ENCODE results near the gene PRMT9. TPM values are rescaled to one million over a fixed set of nuclear protein-coding genes. Genes with fewer than 3 reads are reported as not detected.

PRMT9 gene
- total RNA-seq, 2 donors from 2014 or later = 6.5 to 11.8 TPM

DNA sequence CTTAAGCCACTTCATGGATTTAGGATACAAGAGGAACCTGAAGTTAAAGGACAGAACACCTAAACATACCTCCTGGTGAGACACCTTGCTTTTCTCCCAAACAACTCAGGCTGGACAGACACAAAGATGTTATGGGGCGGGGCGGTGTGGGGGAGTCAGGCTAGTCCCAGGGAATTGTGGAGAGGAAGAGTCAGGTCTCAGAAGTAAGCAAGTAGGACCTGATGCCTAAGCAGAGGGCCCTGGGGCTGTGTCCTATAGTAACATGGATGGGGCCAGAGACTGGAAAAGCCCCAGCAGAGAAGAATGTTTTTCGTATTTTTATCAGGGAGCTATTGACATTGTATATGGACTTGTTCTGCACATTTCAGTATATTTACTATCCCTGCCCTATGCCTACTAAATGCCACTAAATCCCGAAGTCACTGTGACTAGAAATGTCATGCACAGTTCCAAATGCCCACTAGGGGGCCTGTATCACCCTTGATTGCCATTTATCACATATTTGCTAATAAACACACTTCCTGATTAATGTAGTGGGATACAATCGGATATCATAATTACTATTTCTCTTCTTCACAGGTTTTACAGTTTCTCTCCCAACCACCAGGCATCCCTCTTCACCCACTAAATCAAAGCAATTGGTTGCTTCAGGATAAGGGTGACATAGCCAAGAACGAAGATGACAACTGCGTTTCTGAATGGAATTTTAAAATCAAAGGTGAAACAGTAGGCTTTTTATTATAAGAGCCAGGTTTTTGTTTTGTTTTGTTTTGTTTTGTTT is 24.1 kb upstream of the PRMT9 start:
- no peak overlapping the region for H3K4me3 Mint-ChIP-seq
- peak in 1 of 2 donors; percentile 65 for ATAC-seq
- H3K27me3 Mint-ChIP-seq = no peaks in the 10 kb centered on the region
- H3K9me3 Mint-ChIP-seq = no peaks in the 10 kb centered on the region
- H3K27ac Mint-ChIP-seq = no peak overlapping the region
- no peak for DNase-seq (ENCODE audit: low spot score)
- peaks cover 0 to 6% of the 10 kb centered on the region in 2 donors for H3K4me1 Mint-ChIP-seq (ENCODE audit: low read depth in 2 of 2)
- no peaks in the 10 kb centered on the region for H3K36me3 Mint-ChIP-seq

DNA sequence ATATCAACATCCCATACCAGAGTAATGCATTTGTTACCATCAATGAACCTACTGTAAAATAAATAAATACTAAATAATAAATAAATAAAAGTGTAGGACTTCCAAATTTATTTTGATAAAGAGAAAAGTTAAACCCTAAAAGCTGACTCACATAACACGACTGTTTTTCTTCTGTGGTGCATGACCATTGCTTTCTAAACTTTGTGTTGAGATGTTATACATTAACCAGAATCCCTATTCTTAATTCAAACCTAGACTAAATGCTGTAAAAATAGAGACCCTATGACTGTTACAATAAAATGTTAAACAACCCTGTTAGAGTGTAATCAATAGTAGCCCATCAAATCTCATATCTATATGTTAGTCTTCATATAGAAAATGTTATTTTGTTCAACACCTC is 20.9 kb upstream of the PRMT9 start:
- no peak for ATAC-seq
- Mint-ChIP-seq H3K27ac (no peak overlapping the region), H3K4me3 (no peak overlapping the region), H3K4me1 (ENCODE audit: low read depth in 2 of 2) (peaks cover 0 to 6% of the 10 kb centered on the region in 2 donors), H3K36me3 (no peaks in the 10 kb centered on the region), H3K27me3 (no peaks in the 10 kb centered on the region), H3K9me3 (no peaks in the 10 kb centered on the region)
- DNase-seq (ENCODE audit: low spot score) = no peak

DNA sequence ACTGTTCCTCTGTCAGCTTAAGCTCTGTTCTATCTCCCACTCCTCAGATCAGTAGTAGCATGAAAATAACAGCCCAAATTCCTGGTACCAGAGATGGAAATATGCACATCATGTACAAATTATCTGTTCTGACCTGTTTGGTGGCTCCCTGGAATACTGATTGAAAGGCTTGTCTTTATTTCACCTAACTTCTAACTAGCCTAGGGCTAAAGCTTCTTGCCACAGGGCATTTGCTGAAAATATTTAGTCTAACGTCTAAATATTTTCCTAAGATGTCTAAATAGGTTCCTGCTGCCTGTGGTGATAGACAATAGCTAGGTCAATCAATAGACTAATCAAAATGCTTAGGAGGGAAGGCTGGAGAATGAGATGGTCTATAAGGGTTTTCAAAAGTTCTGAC is 12.9 kb upstream of the PRMT9 start:
- no peaks in the 10 kb centered on the region for H3K4me1 Mint-ChIP-seq (ENCODE audit: low read depth in 2 of 2)
- H3K9me3 Mint-ChIP-seq = no peaks in the 10 kb centered on the region
- H3K27me3 Mint-ChIP-seq = peaks cover 2 to 22% of the 10 kb centered on the region in 2 donors
- DNase-seq (ENCODE audit: low spot score) (no peak), ATAC-seq (no peak)
- H3K27ac Mint-ChIP-seq = no peak overlapping the region
- H3K36me3 Mint-ChIP-seq = no peaks in the 10 kb centered on the region
- H3K4me3 Mint-ChIP-seq = no peak overlapping the region

DNA sequence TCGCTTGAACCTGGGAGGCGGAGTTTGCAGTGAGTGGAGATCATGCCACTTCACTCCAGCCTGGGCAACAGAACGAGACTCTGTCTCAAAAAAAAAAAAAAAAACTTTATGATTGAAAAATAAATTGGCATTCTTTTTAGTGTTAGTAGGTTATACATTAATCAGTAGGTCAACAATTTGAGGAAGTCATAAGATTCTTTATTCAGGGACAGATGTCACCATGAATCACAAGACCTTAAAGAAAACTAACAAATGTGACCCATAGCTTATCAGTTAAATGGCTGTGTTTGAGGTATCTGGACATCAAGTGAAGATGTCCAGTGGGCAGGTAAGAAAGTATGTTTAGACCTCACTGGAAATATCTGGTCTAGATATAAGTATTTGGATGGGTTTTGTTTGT is 9.3 kb upstream of the PRMT9 start:
- Mint-ChIP-seq H3K9me3 (no peaks in the 10 kb centered on the region), H3K27ac (no peak overlapping the region), H3K27me3 (peaks cover 2 to 29% of the 10 kb centered on the region in 2 donors), H3K4me3 (no peak overlapping the region), H3K4me1 (ENCODE audit: low read depth in 2 of 2) (peaks cover 4 to 6% of the 10 kb centered on the region in 2 donors), H3K36me3 (no peaks in the 10 kb centered on the region)
- DNase-seq (ENCODE audit: low spot score) = no peak
- ATAC-seq = no peak

DNA sequence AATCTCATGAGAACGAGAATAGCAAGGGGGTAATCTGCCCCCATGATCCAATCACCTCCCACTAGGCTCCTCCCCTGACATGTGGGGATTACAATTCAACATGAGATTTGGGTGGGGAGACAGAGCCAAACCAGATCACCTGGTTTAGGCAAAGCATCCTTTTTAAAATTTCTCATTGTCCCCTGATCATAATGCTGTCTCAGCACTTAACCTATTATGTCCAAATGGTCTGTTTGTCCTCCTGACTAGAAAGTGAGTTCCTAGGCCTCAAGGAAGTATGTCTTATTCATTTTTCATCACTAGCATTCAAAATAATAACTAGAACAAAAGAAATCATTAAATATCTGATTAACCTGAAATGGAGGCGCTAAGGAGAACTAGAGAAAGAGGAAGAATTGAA is 7.9 kb upstream of the PRMT9 start:
- Mint-ChIP-seq H3K4me3 (no peak overlapping the region), H3K36me3 (no peaks in the 10 kb centered on the region), H3K27ac (no peak overlapping the region), H3K27me3 (peaks cover 2 to 21% of the 10 kb centered on the region in 2 donors), H3K9me3 (no peaks in the 10 kb centered on the region), H3K4me1 (ENCODE audit: low read depth in 2 of 2) (peaks cover 4 to 6% of the 10 kb centered on the region in 2 donors)
- ATAC-seq (no peak), DNase-seq (ENCODE audit: low spot score) (no peak)

DNA sequence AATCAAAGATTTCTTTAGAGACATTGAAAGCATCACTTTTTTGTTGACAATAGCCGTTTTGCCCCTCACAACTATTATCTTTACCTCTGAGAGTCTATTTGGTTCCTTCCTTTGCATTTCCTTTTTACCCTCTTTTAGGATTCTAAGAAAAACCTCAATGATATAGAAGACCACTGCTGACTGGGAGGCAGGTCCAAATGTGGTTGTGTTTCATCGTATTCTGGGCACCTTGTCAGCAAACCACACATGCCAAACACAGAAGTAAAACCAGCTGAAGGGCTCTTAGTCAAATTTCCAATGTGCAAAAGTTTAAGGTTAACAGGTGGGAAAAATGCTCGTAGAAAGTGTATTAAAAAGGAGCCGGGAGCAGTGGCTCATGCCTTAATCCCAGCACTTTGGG is 5.1 kb upstream of the PRMT9 start:
- Mint-ChIP-seq H3K27ac (peak overlapping the region; percentile 6 to 27), H3K27me3 (peaks cover 2 to 21% of the 10 kb centered on the region in 2 donors), H3K4me3 (peak overlapping the region; percentile 31), H3K9me3 (no peaks in the 10 kb centered on the region), H3K4me1 (ENCODE audit: low read depth in 2 of 2) (peaks cover 6 to 8% of the 10 kb centered on the region in 2 donors), H3K36me3 (no peaks in the 10 kb centered on the region)
- ATAC-seq (peak in 1 of 2 donors; percentile 50), DNase-seq (ENCODE audit: low spot score) (no peak)

DNA sequence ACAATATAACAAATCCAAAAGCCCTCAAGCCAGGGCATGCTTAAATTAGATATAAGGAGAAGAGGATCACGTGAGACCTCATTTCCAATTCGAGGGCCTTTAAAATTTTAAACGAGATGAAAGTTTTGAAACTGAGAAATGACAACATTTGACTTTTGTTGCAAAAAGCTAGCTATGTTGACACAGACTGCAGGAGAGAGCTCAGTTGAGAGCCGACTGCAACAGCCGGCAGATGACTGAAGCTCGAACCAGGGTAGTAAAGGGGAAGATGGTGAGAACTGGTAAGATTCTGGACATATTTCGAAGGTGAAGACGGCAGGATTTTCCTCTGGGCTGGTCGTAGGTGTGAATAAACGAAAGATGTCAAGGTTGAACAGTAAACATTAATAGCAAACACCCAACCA is 773 bp downstream of the PRMT9 start:
- Mint-ChIP-seq H3K36me3 (no peaks in the 10 kb centered on the region), H3K27ac (peak overlapping the region; percentile 81 to 90), H3K9me3 (no peaks in the 10 kb centered on the region), H3K4me1 (ENCODE audit: low read depth in 2 of 2) (peaks cover 19 to 20% of the 10 kb centered on the region in 2 donors), H3K27me3 (no peaks in the 10 kb centered on the region), H3K4me3 (peak overlapping the region; percentile 84)
- ATAC-seq = no peak
- DNase-seq (ENCODE audit: low spot score) = no peak

DNA sequence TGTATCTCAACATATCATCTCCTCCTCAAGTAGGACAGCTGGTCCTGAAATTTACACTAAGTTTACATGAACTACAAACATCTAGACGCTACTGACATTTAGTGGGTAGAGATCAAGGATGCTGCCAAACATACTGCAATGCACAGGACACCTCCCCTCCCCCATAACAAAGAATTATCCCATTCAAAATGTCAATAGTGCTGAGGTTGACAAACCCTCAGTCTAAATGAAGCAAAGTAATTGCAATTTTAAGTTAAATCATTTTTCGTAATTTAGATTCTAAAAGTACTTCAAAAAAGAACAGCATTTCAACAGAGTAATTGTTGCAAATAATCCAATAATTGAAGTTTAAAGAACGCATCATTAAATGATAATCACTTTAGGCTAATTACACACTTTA is 1.2 kb downstream of the PRMT9 start:
- Mint-ChIP-seq H3K4me3 (peak overlapping the region; percentile 84), H3K36me3 (no peaks in the 10 kb centered on the region), H3K9me3 (no peaks in the 10 kb centered on the region), H3K27me3 (no peaks in the 10 kb centered on the region), H3K27ac (peak overlapping the region; percentile 81 to 90), H3K4me1 (ENCODE audit: low read depth in 2 of 2) (peaks cover 19 to 20% of the 10 kb centered on the region in 2 donors)
- no peak for ATAC-seq
- DNase-seq (ENCODE audit: low spot score) = no peak

DNA sequence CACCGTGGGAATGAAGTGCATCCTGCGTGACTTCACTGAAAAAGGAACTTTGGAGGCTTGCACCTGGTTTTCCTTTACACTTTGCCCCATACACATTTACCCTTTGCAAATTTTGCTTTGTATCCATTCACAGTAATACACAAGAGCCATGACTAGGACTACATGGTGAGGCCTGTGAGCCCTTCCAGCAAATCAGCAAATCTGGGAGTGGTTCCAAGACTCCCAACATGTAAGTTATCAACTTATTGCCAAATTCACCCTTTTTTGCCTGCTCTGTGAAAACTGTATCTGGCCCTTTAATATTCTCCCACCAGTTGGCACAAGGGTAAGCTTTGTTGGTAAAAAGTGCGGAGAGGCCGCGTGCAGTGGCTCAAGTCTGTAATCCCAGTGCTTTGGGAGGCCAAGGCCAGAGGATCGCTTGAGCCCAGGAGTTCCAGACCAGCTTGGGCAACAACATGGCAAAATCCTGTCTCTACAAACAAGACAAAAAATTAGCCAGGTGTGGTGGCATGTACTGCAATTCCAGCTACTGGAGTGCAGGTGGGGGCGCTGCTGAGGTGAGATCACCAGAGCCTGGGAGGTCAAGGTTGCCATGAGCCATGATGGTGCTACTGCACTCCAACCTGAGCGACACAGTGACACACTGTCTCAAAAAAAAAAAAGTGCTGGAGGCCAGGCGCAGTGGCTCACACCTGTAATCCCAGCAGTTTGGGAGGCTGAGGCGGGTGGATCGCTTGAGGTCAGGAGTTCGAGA is 5.0 kb downstream of the PRMT9 start:
- H3K36me3 Mint-ChIP-seq = no peaks in the 10 kb centered on the region
- no peak for ATAC-seq

DNA sequence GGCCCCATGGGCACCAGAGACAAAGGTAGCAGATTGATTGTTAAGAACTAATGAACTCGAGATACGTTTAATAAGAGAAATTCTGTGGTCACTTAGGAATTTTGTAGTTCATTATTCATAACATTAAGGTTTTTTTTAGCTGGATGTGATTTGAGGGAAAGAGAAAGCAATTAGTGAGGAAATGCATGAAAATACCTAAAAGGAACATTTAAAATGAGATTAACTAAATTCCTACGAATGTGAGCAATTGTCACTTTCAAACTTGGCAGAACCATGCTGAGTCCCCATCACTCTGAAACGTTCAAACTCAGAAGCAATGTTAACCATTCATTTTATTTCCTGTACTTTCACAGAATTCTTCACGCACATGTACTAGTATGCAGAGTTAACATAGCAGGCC is 5.9 kb downstream of the PRMT9 start:
- Mint-ChIP-seq H3K36me3 (no peaks in the 10 kb centered on the region), H3K27me3 (no peaks in the 10 kb centered on the region), H3K4me3 (no peak overlapping the region), H3K9me3 (no peaks in the 10 kb centered on the region), H3K27ac (no peak overlapping the region), H3K4me1 (ENCODE audit: low read depth in 2 of 2) (peaks cover 9 to 19% of the 10 kb centered on the region in 2 donors)
- DNase-seq (ENCODE audit: low spot score) = no peak
- no peak for ATAC-seq

More for the DNA sequence above, 5.0 kb downstream of the PRMT9 start:
- DNase-seq (ENCODE audit: low spot score) = no peak
- H3K4me3 Mint-ChIP-seq = no peak overlapping the region
- H3K27me3 Mint-ChIP-seq = no peaks in the 10 kb centered on the region
- no peak overlapping the region for H3K27ac Mint-ChIP-seq
- peaks cover 14 to 20% of the 10 kb centered on the region in 2 donors for H3K4me1 Mint-ChIP-seq (ENCODE audit: low read depth in 2 of 2)
- no peaks in the 10 kb centered on the region for H3K9me3 Mint-ChIP-seq

DNA sequence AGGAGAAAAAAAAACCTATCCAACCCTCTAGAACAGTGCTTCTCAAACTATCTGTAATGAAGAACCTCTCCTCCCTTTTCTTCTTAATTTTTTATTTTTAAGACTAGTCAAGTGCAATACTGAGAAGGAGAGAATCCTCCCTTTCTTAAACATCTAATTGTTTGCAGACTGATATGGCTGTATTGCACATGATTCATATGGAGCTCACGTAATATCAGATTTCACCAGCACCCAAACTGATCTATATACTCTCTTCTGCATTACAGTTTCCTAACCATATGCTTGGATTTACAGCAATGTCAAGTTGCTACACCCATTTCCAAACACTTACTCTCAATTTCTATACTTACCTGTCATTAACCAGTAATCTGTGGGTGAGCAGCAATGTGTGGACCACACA is 9.5 kb downstream of the PRMT9 start:
- H3K4me3 Mint-ChIP-seq = no peak overlapping the region
- H3K9me3 Mint-ChIP-seq = no peaks in the 10 kb centered on the region
- no peaks in the 10 kb centered on the region for H3K27me3 Mint-ChIP-seq
- DNase-seq (ENCODE audit: low spot score) = no peak
- no peak for ATAC-seq
- no peak overlapping the region for H3K27ac Mint-ChIP-seq
- H3K4me1 Mint-ChIP-seq (ENCODE audit: low read depth in 2 of 2) = no peaks in the 10 kb centered on the region
- H3K36me3 Mint-ChIP-seq = peaks cover 5% of the 10 kb centered on the region

DNA sequence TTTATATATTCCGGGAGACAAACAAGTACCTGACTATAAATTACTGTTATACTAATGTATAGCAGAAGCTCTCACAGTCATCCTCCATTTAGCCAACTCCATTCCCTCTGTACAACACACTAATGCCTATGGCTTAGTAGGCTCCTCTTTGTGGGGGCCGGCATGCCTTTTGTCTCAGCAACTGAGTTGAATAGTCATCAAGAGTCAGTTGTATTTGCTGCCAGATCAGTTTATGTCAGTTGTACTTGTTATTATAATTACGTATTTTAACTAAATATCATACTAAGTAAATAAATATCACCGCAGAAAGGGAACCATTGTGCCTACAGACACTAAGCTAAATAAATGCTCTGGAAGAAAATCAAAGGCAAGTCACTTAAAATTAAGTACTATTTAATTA is 9.9 kb downstream of the PRMT9 start:
- H3K36me3 Mint-ChIP-seq = peaks cover 5% of the 10 kb centered on the region
- no peaks in the 10 kb centered on the region for H3K4me1 Mint-ChIP-seq (ENCODE audit: low read depth in 2 of 2)
- no peak for ATAC-seq
- no peak for DNase-seq (ENCODE audit: low spot score)
- H3K4me3 Mint-ChIP-seq = no peak overlapping the region
- no peak overlapping the region for H3K27ac Mint-ChIP-seq
- H3K27me3 Mint-ChIP-seq = no peaks in the 10 kb centered on the region
- no peaks in the 10 kb centered on the region for H3K9me3 Mint-ChIP-seq

DNA sequence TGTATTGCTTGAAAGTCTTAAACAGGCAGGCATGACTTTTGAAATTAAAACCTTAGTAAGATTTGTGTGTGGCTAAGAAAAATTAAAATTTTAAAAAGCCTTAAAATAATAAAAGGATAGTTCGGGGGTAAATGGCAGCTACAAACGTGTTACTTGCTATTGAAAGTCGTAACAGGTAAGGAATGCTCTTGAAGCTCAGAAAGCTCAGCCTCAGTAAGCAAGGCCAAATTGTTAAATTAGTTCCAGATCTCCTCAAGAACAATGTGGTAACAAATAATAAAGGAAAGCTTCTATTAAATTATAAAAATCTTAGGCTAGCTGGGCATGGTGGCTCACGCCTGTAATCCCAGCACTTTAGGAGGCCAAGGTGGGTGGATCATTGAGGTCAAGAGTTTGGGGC is 25.5 kb downstream of the PRMT9 start:
- ATAC-seq (no peak), DNase-seq (ENCODE audit: low spot score) (no peak)
- no peaks in the 10 kb centered on the region for H3K27me3 Mint-ChIP-seq
- peaks cover 13% of the 10 kb centered on the region for H3K36me3 Mint-ChIP-seq
- no peak overlapping the region for H3K4me3 Mint-ChIP-seq
- H3K9me3 Mint-ChIP-seq = no peaks in the 10 kb centered on the region
- no peaks in the 10 kb centered on the region for H3K4me1 Mint-ChIP-seq (ENCODE audit: low read depth in 2 of 2)
- H3K27ac Mint-ChIP-seq = no peak overlapping the region

DNA sequence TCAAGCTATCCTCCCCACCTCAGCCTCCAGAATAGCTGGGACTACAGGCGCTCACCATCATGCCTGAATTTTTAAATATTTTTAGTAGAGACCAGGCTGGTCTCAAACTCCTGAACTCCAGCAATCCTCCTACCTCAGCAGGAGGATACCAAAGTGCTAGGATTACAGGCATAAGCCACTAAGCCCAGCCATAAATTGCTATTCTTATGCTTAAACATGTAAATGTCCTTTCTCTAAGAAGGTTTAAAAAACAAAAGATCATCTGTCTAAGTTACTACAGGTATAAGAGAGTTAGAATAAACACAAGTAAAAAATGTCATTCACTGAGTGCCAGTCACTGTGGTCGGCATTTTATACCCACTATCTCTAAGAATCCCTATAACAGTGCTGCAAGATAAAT is 28.3 kb downstream of the PRMT9 start:
- H3K36me3 Mint-ChIP-seq = peaks cover 13% of the 10 kb centered on the region
- no peak overlapping the region for H3K27ac Mint-ChIP-seq
- no peak overlapping the region for H3K4me3 Mint-ChIP-seq
- no peaks in the 10 kb centered on the region for H3K27me3 Mint-ChIP-seq
- H3K4me1 Mint-ChIP-seq (ENCODE audit: low read depth in 2 of 2) = no peaks in the 10 kb centered on the region
- ATAC-seq = no peak
- DNase-seq (ENCODE audit: low spot score) = no peak
- H3K9me3 Mint-ChIP-seq = no peaks in the 10 kb centered on the region
